IMR-90 (cell line): ENCODE measurements around the gene SH3TC1. TPM values are rescaled to one million over a fixed set of nuclear protein-coding genes. Genes with fewer than 3 reads are reported as not detected.

ENCODE experiments used
- ATAC-seq: fragments of 200-7000 bp; cut with Tn5 transposase; 2 replicates; pipeline ENCODE4 v1.9.1; 2020; ENCODE audit warnings: low read depth, mild to moderate bottlenecking, moderate library complexity
- BruUV-seq: library from RNA; stranded (reverse); fragments of 400-500 nt; replicated peaks from 2 replicates; lab custom pipeline; 2021; lab: Mats Ljungman, UMichigan
- CTCF ChIA-PET: fragments of 300-600 bp; formaldehyde crosslinking; extraction: SDS; loops from one replicate; lab custom pipeline; 2021; ENCODE audit warnings: antibody characterized with exemption; lab: Yijun Ruan, JAX
- POLR2A ChIA-PET: fragments of 300-600 bp; sonication (Branson Sonifier 250); formaldehyde crosslinking; loops from one replicate; lab custom pipeline; 2022; ENCODE audit warnings: antibody characterized with exemption; ENCODE audit not compliant: unreplicated experiment; lab: Charles Lee
- DNase-seq: peaks from one replicate; pipeline ENCODE4 v3.0.0; 2013
- H2AFZ ChIP-seq: replicated peaks from 2 replicates; pipeline ENCODE3; 2013; ENCODE audit warnings: low read length, mild to moderate bottlenecking; ENCODE audit not compliant: poor library complexity
- H2AK5ac ChIP-seq: 2 replicates; pipeline ENCODE4 v1.6.1; 2013; ENCODE audit warnings: low read depth, low read length, inconsistent platforms
- H2AK9ac ChIP-seq: replicated peaks from 2 replicates; pipeline ENCODE3; 2013; ENCODE audit warnings: mild to moderate bottlenecking, low read depth, low read length, moderate library complexity; ENCODE audit not compliant: poor library complexity
- H2BK120ac ChIP-seq: 2 replicates; pipeline ENCODE4 v1.6.1; 2013; ENCODE audit warnings: low read depth, low read length, inconsistent platforms
- H2BK15ac ChIP-seq: 3 replicates; pipeline ENCODE4 v1.6.1; 2013; ENCODE audit warnings: low read depth, low read length, inconsistent platforms
- H2BK20ac ChIP-seq: 2 replicates; pipeline ENCODE4 v1.6.1; 2013; ENCODE audit warnings: low read depth, mild to moderate bottlenecking, inconsistent platforms, low read length, moderate library complexity
- H2BK5ac ChIP-seq: 2 replicates; pipeline ENCODE4 v1.6.1; 2013; ENCODE audit warnings: mild to moderate bottlenecking, low read depth, low read length, inconsistent platforms; ENCODE audit not compliant: poor library complexity, severe bottlenecking
- H3K14ac ChIP-seq: replicated peaks from 2 replicates; pipeline ENCODE4 v1.6.1; 2013; ENCODE audit warnings: low read depth, low read length, inconsistent platforms
- H3K18ac ChIP-seq: 2 replicates; pipeline ENCODE4 v1.6.1; 2013; ENCODE audit warnings: low read depth, low read length, control low read depth
- H3K23ac ChIP-seq: 2 replicates; pipeline ENCODE4 v1.6.1; 2013; ENCODE audit warnings: low read depth, low read length, inconsistent platforms
- H3K27ac ChIP-seq: 2 replicates; pipeline ENCODE4 v1.5.1; 2013; ENCODE audit warnings: mild to moderate bottlenecking, control low read depth, low read length; ENCODE audit not compliant: insufficient read depth
- H3K27me3 ChIP-seq: 2 replicates; pipeline ENCODE4 v1.6.1; 2013; ENCODE audit warnings: low read length; ENCODE audit not compliant: control insufficient read depth, insufficient read depth
- H3K36me3 ChIP-seq: 2 replicates; pipeline ENCODE4 v1.6.1; 2013; ENCODE audit warnings: low read length, mixed read lengths; ENCODE audit not compliant: control insufficient read depth, insufficient read depth
- H3K4ac ChIP-seq: 2 replicates; pipeline ENCODE4 v1.6.1; 2013; ENCODE audit warnings: low read depth, low read length, inconsistent platforms
- H3K4me1 ChIP-seq: 2 replicates; pipeline ENCODE4 v1.6.1; 2013; ENCODE audit warnings: low read length, mixed read lengths; ENCODE audit not compliant: control insufficient read depth, insufficient read depth
- H3K4me2 ChIP-seq: 2 replicates; pipeline ENCODE4 v1.6.1; 2013; ENCODE audit warnings: low read depth, mild to moderate bottlenecking, control low read depth, low read length, moderate library complexity
- H3K4me3 ChIP-seq: 2 replicates; pipeline ENCODE4 v1.5.1; 2013; ENCODE audit warnings: low read depth, mild to moderate bottlenecking, control low read depth, low read length, moderate library complexity; ENCODE audit not compliant: insufficient read depth
- H3K56ac ChIP-seq: 2 replicates; pipeline ENCODE4 v1.6.1; 2013; ENCODE audit warnings: low read length, inconsistent platforms; ENCODE audit not compliant: insufficient read depth; ENCODE audit errors: extremely low read depth
- H3K79me1 ChIP-seq, 2 experiments: 2 replicates each; pipeline ENCODE4 v1.6.1; 2013; ENCODE audit warnings: low read length in 2 of 2, inconsistent platforms in 1 of 2, low read depth in 1 of 2
- H3K9ac ChIP-seq: 2 replicates; pipeline ENCODE4 v1.6.1; 2013; ENCODE audit warnings: low read depth, low read length, control low read depth
- H3K9me1 ChIP-seq: 2 replicates; pipeline ENCODE4 v1.6.1; 2013; ENCODE audit warnings: low read length, inconsistent platforms; ENCODE audit not compliant: insufficient read depth
- H3K9me3 ChIP-seq: 2 replicates; pipeline ENCODE4 v1.6.1; 2013; ENCODE audit warnings: low read length; ENCODE audit not compliant: control insufficient read depth, insufficient read depth
- H4K20me1 ChIP-seq: 2 replicates; pipeline ENCODE4 v1.6.1; 2013; ENCODE audit warnings: low read length, inconsistent platforms; ENCODE audit not compliant: insufficient read depth
- H4K5ac ChIP-seq: 2 replicates; pipeline ENCODE4 v1.6.1; 2013; ENCODE audit warnings: mild to moderate bottlenecking, low read depth, low read length, control low read depth
- H4K8ac ChIP-seq, 2 experiments: 2 replicates each; pipeline ENCODE4 v1.6.1; 2013; ENCODE audit warnings: low read depth in 2 of 2, low read length in 2 of 2, control low read depth in 1 of 2, inconsistent platforms in 1 of 2
- H4K91ac ChIP-seq: 2 replicates; pipeline ENCODE4 v1.6.1; 2013; ENCODE audit warnings: low read depth, low read length, inconsistent platforms; ENCODE audit not compliant: insufficient read depth
- BHLHE40 ChIP-seq: fragments of 150-350 bp; IDR thresholded peaks from 2 replicates; pipeline ENCODE4 v1.6.1; 2016; ENCODE audit warnings: mild to moderate bottlenecking, low read depth, low read length
- CEBPB ChIP-seq: IDR thresholded peaks from 2 replicates; pipeline ENCODE4 v1.6.1; 2012; ENCODE audit warnings: low read depth, low read length, improper control_type of control experiment
- CHD1 ChIP-seq: IDR thresholded peaks from 2 replicates; pipeline ENCODE4 v1.6.1; 2012; ENCODE audit warnings: low read depth, low read length, improper control_type of control experiment
- CTCF ChIP-seq: conservative IDR thresholded peaks from 2 replicates; pipeline ENCODE4 v1.5.1; 2012; ENCODE audit warnings: mild to moderate bottlenecking, low read depth, low read length, improper control_type of control experiment
- ELK1 ChIP-seq: fragments of 150-350 bp; IDR thresholded peaks from 2 replicates; pipeline ENCODE4 v1.6.1; 2016; ENCODE audit warnings: low read depth, mild to moderate bottlenecking, low read length, moderate library complexity, borderline replicate concordance
- MAZ ChIP-seq: IDR thresholded peaks from 2 replicates; pipeline ENCODE4 v1.6.1; 2012; ENCODE audit warnings: low read depth, mild to moderate bottlenecking, low read length, improper control_type of control experiment, moderate library complexity, borderline replicate concordance
- MXI1 ChIP-seq: IDR thresholded peaks from 2 replicates; pipeline ENCODE4 v1.6.1; 2012; ENCODE audit warnings: low read depth, mild to moderate bottlenecking, low read length, moderate library complexity, borderline replicate concordance
- NFE2L2 ChIP-seq: fragments of 150-350 bp; IDR thresholded peaks from 2 replicates; pipeline ENCODE4 v1.6.1; 2016; ENCODE audit warnings: low read depth, mild to moderate bottlenecking, low read length
- RAD21 ChIP-seq: IDR thresholded peaks from 2 replicates; pipeline ENCODE4 v1.6.1; 2012; ENCODE audit warnings: low read length, improper control_type of control experiment
- RFX5 ChIP-seq: IDR thresholded peaks from 2 replicates; pipeline ENCODE4 v1.8.0; 2012; ENCODE audit warnings: low read depth, mild to moderate bottlenecking, low read length, moderate library complexity
- SMC3 ChIP-seq: fragments of 150-350 bp; IDR thresholded peaks from 2 replicates; pipeline ENCODE4 v1.6.1; 2016; ENCODE audit warnings: low read depth, mild to moderate bottlenecking, antibody characterized with exemption, low read length, moderate library complexity
- USF2 ChIP-seq: fragments of 150-350 bp; IDR thresholded peaks from 2 replicates; pipeline ENCODE4 v1.6.1; 2017; ENCODE audit warnings: mild to moderate bottlenecking, antibody characterized with exemption, low read length, low read depth
- WGBS, 2 experiments: methylation state at CpG; one replicate each; pipeline versions ENCODE4 v1.1.5 to v1.1.7; 2013; ENCODE audit warnings: missing lambda C conversion rate in 2 of 2; ENCODE audit not compliant: insufficient read length in 1 of 2; ENCODE audit errors: extremely low coverage in 2 of 2; 5-methylcytosine and 5-hydroxymethylcytosine counted together
- dilution Hi-C: fragments of 300-500 bp; cut with HindIII; formaldehyde crosslinking; loops from one replicate; pipeline ENCODE4 v1.14.3; 2018; ENCODE audit warnings: low sequenced_read_pairs; ENCODE audit not compliant: unreplicated experiment
- in situ Hi-C: fragments of 300-500 bp; cut with MboI; formaldehyde crosslinking; loops from 3 replicates; pipeline ENCODE4 v1.14.3; 2019; ENCODE audit warnings: low sequenced_read_pairs, inconsistent platforms, mixed read lengths
- intact Hi-C: fragments of 100-400 bp; cut with micrococcal nuclease; formaldehyde crosslinking; loops from 2 replicates; pipeline ENCODE4 v1.10.0; 2022
- polyA plus RNA-seq, 3 experiments: library from polyadenylated mRNA; depleted of rRNA; stranded (reverse); fragments of >200 nt; gene quantifications; 2 replicates each; pipeline ENCODE4 v1.2.3, GENCODE V29; 2012; ENCODE audit warnings: low replicate concordance in 1 of 3
- total RNA-seq: library from RNA; depleted of rRNA; stranded (reverse); fragments of >200 nt; gene quantifications from 2 replicates; pipeline ENCODE4 v1.2.3, GENCODE V29; 2012

Gene SH3TC1
- total and polyA plus RNA-seq, 2 of the 4 experiments (the other 2 are of a cell fraction), result 1.6 to 2.2 TPM

- TF ChIP-seq MAZ, result no peak
These were observed 4.5 kb upstream of the SH3TC1 start (continued) for GRCh38 chr4:8194306-8195242.

- DNase-seq, result no peak
- Histone ChIP-seq H3K4me1 (peaks cover 11% of the 10 kb centered on the region), H2AFZ (no peak overlapping the region), H3K18ac (no peak overlapping the region), H3K79me1 (no peaks in the 10 kb centered on the region), H3K9me1 (peaks cover 10% of the 10 kb centered on the region; the same call in 1 of the 2 replicates), H3K27me3 (peaks cover 21% of the 10 kb centered on the region; the same call in 1 of the 2 replicates), H2BK20ac (no peak overlapping the region), H4K91ac (no peak overlapping the region), H3K36me3 (no peaks in the 10 kb centered on the region), H3K56ac (no peak overlapping the region), H2AK5ac (no peak overlapping the region), H2BK5ac (no peak overlapping the region), H2BK15ac (no peak overlapping the region), H4K5ac (no peak overlapping the region), H2BK120ac (no peak overlapping the region), H3K27ac (no peak overlapping the region), H3K23ac (no peak overlapping the region), H3K9me3 (no peaks in the 10 kb centered on the region), H3K4me2 (no peak overlapping the region), H4K20me1 (no peaks in the 10 kb centered on the region), H3K9ac (no peak overlapping the region), H3K4ac (no peak overlapping the region), H4K8ac (no peak overlapping the region), H3K14ac (no peak overlapping the region), H2AK9ac (no peak overlapping the region), H3K4me3 (no peak overlapping the region)
- in situ Hi-C loops (no loop called here), dilution Hi-C loops (no loop called here), intact Hi-C loops (no loop called here)
- no peak for ATAC-seq
- no TSS peak for BruUV-seq
- CTCF ChIA-PET, result no interaction called here
- POLR2A ChIA-PET, result no interaction called here
- 28% methylated on average over 3 of the region's 7 CpGs; no CpG with 5 or more reads in 1 of the 2 experiments for WGBS, 2 experiments
- TF ChIP-seq BHLHE40 (no peak), MAZ (no peak), CEBPB (no peak), CTCF (no peak), USF2 (no peak), NFE2L2 (no peak), RAD21 (no peak), RFX5 (no peak), SMC3 (no peak), ELK1 (no peak), MXI1 (no peak), CHD1 (no peak)
These were observed 3.7 kb upstream of the SH3TC1 start for GRCh38 chr4:8195431-8195830.
